GM23248 (cell line): Measurements from ENCODE around the gene NDUFA5. TPM values are rescaled to one million over a fixed set of nuclear protein-coding genes. Genes with fewer than 3 reads are reported as not detected.

Experiments used
- DNase-seq: peaks from one replicate; pipeline ENCODE4 v3.0.0-alpha.2; 2015
- H2AFZ ChIP-seq: fragments of 200-600 bp; sonication (generic); 2 replicates; pipeline ENCODE4 v1.6.1; 2016; ENCODE audit warnings: antibody characterized with exemption
- H3F3A ChIP-seq: fragments of 200-600 bp; sonication (generic); 2 replicates; pipeline ENCODE4 v1.6.1; 2016; ENCODE audit warnings: mild to moderate bottlenecking, antibody characterized with exemption, mixed run types; ENCODE audit not compliant: insufficient read depth
- H3K27ac ChIP-seq: fragments of 200-600 bp; sonication (generic); 2 replicates; pipeline ENCODE4 v1.5.1; 2016; ENCODE audit warnings: mild to moderate bottlenecking
- H3K27me3 ChIP-seq: fragments of 200-600 bp; sonication (generic); replicated peaks from 2 replicates; pipeline ENCODE4 v1.6.1; 2016; ENCODE audit warnings: mild to moderate bottlenecking; ENCODE audit not compliant: insufficient read depth
- H3K36me3 ChIP-seq: fragments of 200-600 bp; sonication (generic); 2 replicates; pipeline ENCODE4 v1.6.1; 2016; ENCODE audit warnings: low read depth, mild to moderate bottlenecking
- H3K4me1 ChIP-seq: fragments of 200-600 bp; sonication (generic); 2 replicates; pipeline ENCODE4 v1.6.1; 2016; ENCODE audit warnings: mild to moderate bottlenecking; ENCODE audit not compliant: insufficient read depth
- H3K4me2 ChIP-seq: fragments of 200-600 bp; sonication (generic); one replicate; pipeline ENCODE4 v1.6.1; 2016; ENCODE audit warnings: mild to moderate bottlenecking; ENCODE audit not compliant: unreplicated experiment
- H3K4me3 ChIP-seq: fragments of 200-600 bp; sonication (generic); 2 replicates; pipeline ENCODE4 v1.5.1; 2016; ENCODE audit warnings: mild to moderate bottlenecking
- H3K79me2 ChIP-seq: fragments of 200-600 bp; sonication (generic); 2 replicates; pipeline ENCODE4 v1.6.1; 2016; ENCODE audit warnings: mild to moderate bottlenecking; ENCODE audit not compliant: insufficient read depth
- H3K9ac ChIP-seq: fragments of 200-600 bp; sonication (generic); 2 replicates; pipeline ENCODE4 v1.6.1; 2016; ENCODE audit warnings: mild to moderate bottlenecking
- H3K9me2 ChIP-seq: fragments of 200-600 bp; sonication (generic); 2 replicates; pipeline ENCODE4 v1.6.1; 2016; ENCODE audit warnings: mixed run types, mild to moderate bottlenecking, moderate library complexity; ENCODE audit not compliant: insufficient read depth
- H3K9me3 ChIP-seq: fragments of 200-600 bp; sonication (generic); one replicate; pipeline ENCODE4 v1.6.1; 2017; ENCODE audit warnings: low read depth
- H4K20me1 ChIP-seq: fragments of 200-600 bp; sonication (generic); 2 replicates; pipeline ENCODE4 v1.6.0; 2016; ENCODE audit not compliant: insufficient read depth
- EZH2 ChIP-seq: fragments of 200-600 bp; sonication (generic); IDR thresholded peaks from 2 replicates; pipeline ENCODE4 v1.6.1; 2018; ENCODE audit warnings: antibody characterized with exemption, mild to moderate bottlenecking; ENCODE audit not compliant: insufficient read depth, poor library complexity, severe bottlenecking
- EZH2phosphoT487 ChIP-seq: fragments of 200-600 bp; sonication (generic); IDR thresholded peaks from 2 replicates; pipeline ENCODE4 v1.6.1; 2018; ENCODE audit warnings: antibody characterized with exemption, moderate library complexity, mild to moderate bottlenecking, low read depth; ENCODE audit not compliant: insufficient read depth
- WGBS, 2 experiments: methylation state at CpG; one replicate each; pipeline ENCODE4 v1.1.6; 2015 to 2017; ENCODE audit warnings: low lambda C conversion rate in 2 of 2, low coverage in 1 of 2; ENCODE audit errors: missing lambda C conversion rate in 2 of 2; 5-methylcytosine and 5-hydroxymethylcytosine counted together
- in situ Hi-C: fragments of 300-500 bp; cut with MboI; formaldehyde crosslinking; loops from 2 replicates; pipeline ENCODE4 v1.15.0; 2020
- polyA plus RNA-seq: library from polyadenylated mRNA; unstranded; fragments of >200 nt; fragmentation: Nextera tagmentation; extraction: Ambion mirVana; gene quantifications from 2 replicates; pipeline ENCODE4 v1.2.1, GENCODE V29; 2016
- total RNA-seq: library from RNA; depleted of rRNA; stranded (reverse); fragments of >200 nt; shearing (Covaris generic); gene quantifications from 2 replicates; pipeline ENCODE4 v1.2.3, GENCODE V29; 2014

The NDUFA5 gene
- total and polyA plus RNA-seq, 2 experiments from 2014 or later = 52.4 to 110 TPM

GRCh38 chr7:123573896-123574467 lies 16.4 kb upstream of the NDUFA5 start:
- Histone ChIP-seq H3K79me2 (no peaks in the 10 kb centered on the region), H3K27ac (no peak overlapping the region), H3K9me2 (no peaks in the 10 kb centered on the region), H3K4me3 (no peak overlapping the region), H4K20me1 (no peaks in the 10 kb centered on the region), H2AFZ (no peak overlapping the region), H3K4me2 (no peak overlapping the region), H3K36me3 (no peaks in the 10 kb centered on the region), H3K9ac (no peak overlapping the region), H3K27me3 (peaks cover 18% of the 10 kb centered on the region), H3K9me3 (no peaks in the 10 kb centered on the region), H3F3A (no peaks in the 10 kb centered on the region), H3K4me1 (no peaks in the 10 kb centered on the region)
- TF ChIP-seq EZH2 (no peak), EZH2phosphoT487 (no peak)
- 36 to 38% methylated on average over 2 of the region's 2 CpGs for WGBS, 2 experiments
- DNase-seq = peak; percentile 5
- in situ Hi-C loops = no loop called here

- no peaks in the 10 kb centered on the region for H3F3A ChIP-seq
- H3K9me2 ChIP-seq = no peaks in the 10 kb centered on the region
- H3K27me3 ChIP-seq = peaks cover 18% of the 10 kb centered on the region
- 55 to 56% methylated on average over 3 of the region's 3 CpGs for WGBS, 2 experiments
- no peaks in the 10 kb centered on the region for H3K9me3 ChIP-seq
- no peak for DNase-seq
- H3K9ac ChIP-seq = no peak overlapping the region
- H4K20me1 ChIP-seq = no peaks in the 10 kb centered on the region
- no peaks in the 10 kb centered on the region for H3K79me2 ChIP-seq
- TF ChIP-seq EZH2phosphoT487 (no peak), EZH2 (no peak)
- in situ Hi-C loops = no loop called here
- H2AFZ ChIP-seq = no peak overlapping the region
- no peak overlapping the region for H3K4me2 ChIP-seq
- no peaks in the 10 kb centered on the region for H3K36me3 ChIP-seq
- H3K4me1 ChIP-seq = no peaks in the 10 kb centered on the region
- H3K27ac ChIP-seq = no peak overlapping the region
- no peak overlapping the region for H3K4me3 ChIP-seq
Observed at GRCh38 chr7:123573341-123573740, 15.7 kb upstream of the NDUFA5 start.

GRCh38 chr7:123571684-123572083 lies 14.1 kb upstream of the NDUFA5 start:
- no peak for TF ChIP-seq EZH2phosphoT487
- TF ChIP-seq EZH2 = no peak
- in situ Hi-C loops = no loop called here
- Histone ChIP-seq H3K27ac (no peak overlapping the region), H3K79me2 (no peaks in the 10 kb centered on the region), H3K27me3 (peaks cover 6% of the 10 kb centered on the region; the same call in 1 of the 2 replicates), H3K9ac (no peak overlapping the region), H3K4me1 (no peaks in the 10 kb centered on the region), H3K36me3 (no peaks in the 10 kb centered on the region), H3K4me2 (no peak overlapping the region), H3K9me2 (no peaks in the 10 kb centered on the region), H2AFZ (no peak overlapping the region), H3K4me3 (no peak overlapping the region), H3K9me3 (no peaks in the 10 kb centered on the region), H4K20me1 (no peaks in the 10 kb centered on the region), H3F3A (no peaks in the 10 kb centered on the region)
- no peak for DNase-seq
- WGBS, 2 experiments = 14 to 21% methylated on average over 1 of the region's 1 CpG

- DNase-seq = no peak
- WGBS, 2 experiments = 63 to 64% methylated on average over 1 of the region's 1 CpG
Observed at GRCh38 chr7:123571187-123571586, 13.6 kb upstream of the NDUFA5 start.

More at GRCh38 chr7:123571187-123571586, 13.6 kb upstream of the NDUFA5 start:
- TF ChIP-seq EZH2 = no peak
- TF ChIP-seq EZH2phosphoT487 = no peak
- H3K4me2 ChIP-seq = no peak overlapping the region
- in situ Hi-C loops = no loop called here
- H3K4me3 ChIP-seq = no peak overlapping the region
- no peaks in the 10 kb centered on the region for H3K79me2 ChIP-seq
- no peak overlapping the region for H3K9ac ChIP-seq
- no peaks in the 10 kb centered on the region for H3F3A ChIP-seq
- H3K4me1 ChIP-seq = no peaks in the 10 kb centered on the region
- H3K27ac ChIP-seq = no peak overlapping the region
- H3K27me3 ChIP-seq = peaks cover 1% of the 10 kb centered on the region; the same call in 1 of the 2 replicates
- H3K9me3 ChIP-seq = no peaks in the 10 kb centered on the region
- H3K9me2 ChIP-seq = no peaks in the 10 kb centered on the region
- H4K20me1 ChIP-seq = no peaks in the 10 kb centered on the region
- no peaks in the 10 kb centered on the region for H3K36me3 ChIP-seq
- H2AFZ ChIP-seq = no peak overlapping the region
